HEK293T (cell line): Measurements from ENCODE around the gene PRKCH.

Experiments
- CTCF ChIA-PET: fragments of 350-600 bp; formaldehyde crosslinking; extraction: SDS; loops from one replicate; lab custom pipeline; 2021; ENCODE audit warnings: antibody characterized with exemption, inconsistent platforms; lab: Yijun Ruan, JAX
- POLR2A ChIA-PET: fragments of 350-600 bp; formaldehyde crosslinking; extraction: SDS; loops from one replicate; lab custom pipeline; 2020; ENCODE audit warnings: antibody characterized with exemption, inconsistent platforms; lab: Yijun Ruan, JAX
- DNase-seq: peaks from one replicate; pipeline ENCODE4 v3.0.0; 2012; ENCODE audit warnings: mixed read lengths; ENCODE audit errors: extremely low spot score
- ARNT ChIP-seq: fragments of 450-650 bp; IDR thresholded peaks from 2 replicates; pipeline ENCODE4 v1.6.1; 2017; ENCODE audit warnings: mild to moderate bottlenecking
- BHLHE40 ChIP-seq: fragments of 450-650 bp; IDR thresholded peaks from 2 replicates; pipeline ENCODE4 v1.6.1; 2016; ENCODE audit warnings: mild to moderate bottlenecking, moderate library complexity, borderline replicate concordance
- CTBP1 ChIP-seq: fragments of 450-650 bp; IDR thresholded peaks from 2 replicates; pipeline ENCODE4 v1.6.1; 2016; ENCODE audit warnings: borderline replicate concordance
- ELF4 ChIP-seq: fragments of 450-650 bp; IDR thresholded peaks from 2 replicates; pipeline ENCODE4 v1.6.1; 2017; ENCODE audit warnings: antibody characterized with exemption
- FOXA1 ChIP-seq: fragments of 450-650 bp; IDR thresholded peaks from 2 replicates; pipeline ENCODE4 v1.6.1; 2016; ENCODE audit warnings: mild to moderate bottlenecking
- FOXK2 ChIP-seq: fragments of 450-650 bp; IDR thresholded peaks from 2 replicates; pipeline ENCODE4 v1.6.1; 2016; ENCODE audit warnings: mild to moderate bottlenecking
- FOXM1 ChIP-seq: fragments of 450-650 bp; IDR thresholded peaks from 2 replicates; pipeline ENCODE4 v1.6.1; 2017; ENCODE audit warnings: mild to moderate bottlenecking, borderline replicate concordance
- HDGF ChIP-seq: fragments of 450-650 bp; IDR thresholded peaks from 2 replicates; pipeline ENCODE4 v1.6.1; 2017; ENCODE audit warnings: antibody characterized with exemption, borderline replicate concordance
- L3MBTL2 ChIP-seq: fragments of 450-650 bp; conservative IDR thresholded peaks from 2 replicates; pipeline ENCODE4 v1.6.1; 2016; ENCODE audit warnings: mild to moderate bottlenecking
- LEF1 ChIP-seq: fragments of 450-650 bp; IDR thresholded peaks from 2 replicates; pipeline ENCODE4 v1.6.1; 2017; ENCODE audit warnings: mild to moderate bottlenecking, borderline replicate concordance
- NFRKB ChIP-seq: fragments of 450-650 bp; IDR thresholded peaks from 2 replicates; pipeline ENCODE4 v1.6.1; 2016; ENCODE audit warnings: mild to moderate bottlenecking, moderate library complexity
- SP1 ChIP-seq: fragments of 450-650 bp; IDR thresholded peaks from 2 replicates; pipeline ENCODE4 v1.6.1; 2017
- SUZ12 ChIP-seq: fragments of 450-650 bp; IDR thresholded peaks from 2 replicates; pipeline ENCODE4 v1.6.1; 2016; ENCODE audit warnings: mild to moderate bottlenecking
- TARDBP ChIP-seq: fragments of 450-650 bp; IDR thresholded peaks from 2 replicates; pipeline ENCODE4 v1.6.1; 2016
- ZNF384 ChIP-seq: fragments of 450-650 bp; IDR thresholded peaks from 2 replicates; pipeline ENCODE4 v1.6.1; 2016
- TF ChIP-seq, protein P1 (sequence below): fragments of 450-650 bp; IDR thresholded peaks from 2 replicates; pipeline ENCODE4 v1.6.1; 2016

PRKCH gene

DNA sequence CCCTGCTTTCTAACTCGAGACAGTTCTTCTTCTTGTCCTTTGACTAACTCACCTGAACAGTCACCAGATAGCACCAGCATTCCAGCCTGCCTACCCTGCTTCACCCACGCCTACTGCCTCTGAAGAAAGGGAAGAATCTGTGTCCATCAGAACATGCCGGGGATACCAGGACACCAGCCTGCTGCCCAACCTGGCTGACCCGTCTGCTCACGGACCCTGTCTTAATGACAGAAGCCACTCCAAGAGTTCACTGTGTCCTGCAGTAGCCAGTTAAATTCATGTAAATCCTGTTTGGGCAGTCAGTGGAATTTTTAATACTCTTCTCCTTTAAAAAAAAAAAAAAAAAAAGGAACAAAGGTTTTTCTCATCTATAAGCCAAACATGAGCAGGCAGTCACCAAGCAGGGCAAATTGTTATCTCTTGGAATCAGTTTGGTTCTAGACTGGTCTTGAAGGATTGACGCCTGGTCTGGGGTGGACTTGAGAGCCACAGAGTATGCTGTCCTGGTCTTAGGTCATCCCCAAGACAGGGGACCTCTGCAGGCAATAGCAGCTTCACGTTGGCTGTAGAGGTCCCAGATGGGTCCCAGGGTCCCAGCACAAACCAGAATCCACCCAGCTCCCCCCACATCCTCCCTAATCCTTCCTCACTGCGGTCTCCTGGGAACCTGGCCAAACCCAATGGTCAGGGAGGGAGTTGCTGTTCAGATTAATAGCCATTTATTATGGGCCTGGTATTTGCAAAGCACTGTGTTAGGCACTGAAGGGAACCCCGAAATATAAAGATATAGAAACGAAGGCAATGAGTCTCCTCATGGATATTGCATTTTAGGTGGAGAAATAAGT, 192.8 kb downstream of the PRKCH start:
- CTCF ChIA-PET, result no interaction called here
- POLR2A ChIA-PET, result no interaction called here
- no peak for TF ChIP-seq FOXM1
- no peak for TF ChIP-seq ELF4
- TF ChIP-seq CTBP1, result no peak
- TF ChIP-seq ARNT, result no peak
- no peak for DNase-seq

DNA sequence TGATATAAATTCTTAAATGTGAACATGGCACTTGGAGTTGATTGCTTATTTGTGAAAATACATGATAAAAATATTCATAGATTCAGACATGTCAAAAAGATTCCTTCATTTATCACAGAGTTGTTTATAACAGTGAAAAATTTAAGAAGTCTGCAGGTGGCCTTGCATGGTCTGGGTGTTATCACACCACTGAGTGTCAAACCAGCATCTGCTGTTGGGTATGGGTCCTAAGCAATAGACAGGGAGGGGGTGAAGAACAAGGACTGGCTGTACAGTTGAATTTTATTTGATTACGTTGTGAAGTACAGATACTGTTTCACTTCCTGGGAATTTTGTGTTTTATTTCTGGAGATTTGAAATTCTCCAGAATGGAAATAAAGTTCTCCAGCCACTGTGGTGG, 193.5 kb downstream of the PRKCH start:
- no peak for DNase-seq
- TF ChIP-seq FOXA1 (no peak), ELF4 (no peak), LEF1 (no peak), L3MBTL2 (no peak), ZNF384 (no peak), ARNT (no peak), BHLHE40 (no peak), SP1 (no peak), CTBP1 (no peak)
- POLR2A ChIA-PET, result no interaction called here
- CTCF ChIA-PET, result no interaction called here

DNA sequence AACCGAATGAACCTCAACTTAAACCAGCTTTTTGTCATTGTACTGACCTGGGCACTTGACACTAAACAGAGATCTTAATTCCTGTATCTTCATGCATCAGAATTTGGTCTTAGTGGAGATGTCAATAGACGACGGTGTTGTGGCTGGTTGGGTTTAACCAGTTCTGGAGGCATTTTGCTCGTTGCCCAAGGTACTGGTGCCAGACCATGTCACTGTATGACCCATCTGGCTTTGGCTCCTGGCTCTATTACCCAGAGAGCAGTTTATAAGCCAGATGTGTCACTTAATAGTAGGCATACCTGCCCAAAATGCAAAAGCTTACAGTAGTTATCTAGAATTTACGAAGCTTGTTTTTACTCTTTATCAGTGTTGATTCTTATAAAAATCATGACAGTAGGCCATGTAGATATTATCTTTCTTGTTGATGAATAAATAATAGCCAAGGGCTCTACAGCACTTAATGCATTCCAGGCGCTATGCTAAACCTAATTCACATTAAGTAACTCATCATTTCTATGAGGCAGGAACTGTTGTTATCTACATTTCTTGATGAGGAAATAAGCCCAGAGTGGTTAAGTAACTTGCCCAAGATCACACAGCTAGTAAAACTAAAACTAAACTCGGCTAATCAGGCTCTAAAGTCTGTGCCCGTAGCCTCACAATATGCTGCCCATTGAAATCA, 194.2 kb downstream of the PRKCH start:
- POLR2A ChIA-PET, result no interaction called here
- DNase-seq, result no peak
- CTCF ChIA-PET, result no interaction called here
- TF ChIP-seq FOXK2 (no peak), HDGF (no peak), NFRKB (no peak), FOXM1 (no peak), ZNF384 (no peak)

DNA sequence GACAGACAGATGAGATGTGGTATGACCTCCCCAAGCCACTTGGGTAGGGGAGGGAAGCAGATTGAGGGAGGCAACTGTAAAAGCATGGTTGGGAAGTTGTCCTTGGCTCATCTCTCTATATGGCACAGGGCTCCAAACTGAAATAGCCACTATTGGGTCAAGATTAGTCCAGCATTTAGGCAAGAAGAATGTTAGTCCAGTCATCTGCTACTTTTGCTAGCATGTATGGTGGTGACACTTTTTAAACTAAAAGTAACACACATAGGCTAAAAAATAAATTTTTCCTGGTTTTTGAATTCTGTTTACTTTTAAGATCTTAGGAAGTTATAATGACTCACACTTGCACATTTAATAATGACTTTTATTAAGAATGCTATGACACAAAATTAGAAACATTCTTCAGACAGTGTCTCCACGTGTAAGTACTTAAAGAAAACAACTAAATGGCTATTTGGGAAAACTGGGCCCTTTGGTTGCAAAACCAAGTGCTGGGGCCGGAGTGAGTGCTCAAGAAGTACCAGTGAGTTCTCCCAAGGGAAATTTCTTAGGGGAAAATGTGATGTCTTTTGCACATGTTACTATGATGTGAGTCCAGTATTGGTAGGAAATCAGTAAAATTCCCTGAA, 194.9 kb downstream of the PRKCH start:
- DNase-seq, result no peak
- TF ChIP-seq BHLHE40 (no peak), FOXM1 (no peak), ARNT (no peak), SP1 (no peak), LEF1 (no peak), HDGF (no peak), ZNF384 (no peak), FOXK2 (no peak), L3MBTL2 (no peak), SUZ12 (no peak), NFRKB (no peak), CTBP1 (no peak), ELF4 (no peak), TARDBP (no peak), FOXA1 (no peak)
- TF ChIP-seq, protein P1, sequence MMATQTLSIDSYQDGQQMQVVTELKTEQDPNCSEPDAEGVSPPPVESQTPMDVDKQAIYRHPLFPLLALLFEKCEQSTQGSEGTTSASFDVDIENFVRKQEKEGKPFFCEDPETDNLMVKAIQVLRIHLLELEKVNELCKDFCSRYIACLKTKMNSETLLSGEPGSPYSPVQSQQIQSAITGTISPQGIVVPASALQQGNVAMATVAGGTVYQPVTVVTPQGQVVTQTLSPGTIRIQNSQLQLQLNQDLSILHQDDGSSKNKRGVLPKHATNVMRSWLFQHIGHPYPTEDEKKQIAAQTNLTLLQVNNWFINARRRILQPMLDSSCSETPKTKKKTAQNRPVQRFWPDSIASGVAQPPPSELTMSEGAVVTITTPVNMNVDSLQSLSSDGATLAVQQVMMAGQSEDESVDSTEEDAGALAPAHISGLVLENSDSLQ, result no peak
- POLR2A ChIA-PET, result no interaction called here
- CTCF ChIA-PET, result no interaction called here

DNA sequence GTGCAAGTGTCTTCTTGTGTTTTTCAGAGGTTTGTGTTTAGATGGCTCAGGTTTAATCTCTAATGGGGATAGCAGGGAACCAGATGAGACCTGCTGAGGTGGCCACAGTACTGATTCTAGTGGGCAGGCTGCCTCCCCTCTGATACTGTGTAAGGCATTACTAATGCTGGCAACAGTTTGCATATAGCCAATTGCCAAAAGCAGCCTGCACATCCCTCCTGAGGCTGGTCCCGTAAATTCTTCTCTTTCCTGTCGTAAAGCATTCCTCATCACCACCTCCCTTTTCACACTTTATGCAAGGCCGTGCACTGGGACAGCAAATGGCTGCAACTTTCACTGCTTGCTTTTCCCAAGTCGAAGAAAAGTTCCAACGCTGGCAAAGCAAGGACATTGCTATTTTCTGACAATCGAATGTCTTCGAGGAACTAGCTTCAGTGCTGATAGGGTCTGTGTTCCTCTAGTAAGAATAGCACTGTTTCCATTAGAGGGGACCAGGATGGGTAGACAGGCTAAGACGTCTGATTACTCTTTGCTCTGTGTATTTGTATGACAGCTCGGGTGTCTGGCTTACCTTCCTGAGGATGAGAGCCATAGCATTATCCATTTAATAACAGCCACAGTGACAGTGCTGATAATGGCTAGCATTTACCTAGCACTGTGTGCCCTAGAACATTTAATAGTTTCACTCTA, 195.7 kb downstream of the PRKCH start:
- CTCF ChIA-PET, result no interaction called here
- no peak for DNase-seq
- TF ChIP-seq SUZ12 (no peak), ARNT (no peak), FOXA1 (no peak), BHLHE40 (no peak), TARDBP (no peak), ZNF384 (no peak), LEF1 (no peak), HDGF (no peak), CTBP1 (no peak), NFRKB (no peak), FOXK2 (no peak), ELF4 (no peak), SP1 (no peak), FOXM1 (no peak), L3MBTL2 (no peak)
- TF ChIP-seq, protein P1, result no peak
- POLR2A ChIA-PET, result interaction anchor here (1.2 kb wide), 1 partner anchor 179 kb away, joined by 3 read pairs; no protein-coding TSS in a partner anchor

DNA sequence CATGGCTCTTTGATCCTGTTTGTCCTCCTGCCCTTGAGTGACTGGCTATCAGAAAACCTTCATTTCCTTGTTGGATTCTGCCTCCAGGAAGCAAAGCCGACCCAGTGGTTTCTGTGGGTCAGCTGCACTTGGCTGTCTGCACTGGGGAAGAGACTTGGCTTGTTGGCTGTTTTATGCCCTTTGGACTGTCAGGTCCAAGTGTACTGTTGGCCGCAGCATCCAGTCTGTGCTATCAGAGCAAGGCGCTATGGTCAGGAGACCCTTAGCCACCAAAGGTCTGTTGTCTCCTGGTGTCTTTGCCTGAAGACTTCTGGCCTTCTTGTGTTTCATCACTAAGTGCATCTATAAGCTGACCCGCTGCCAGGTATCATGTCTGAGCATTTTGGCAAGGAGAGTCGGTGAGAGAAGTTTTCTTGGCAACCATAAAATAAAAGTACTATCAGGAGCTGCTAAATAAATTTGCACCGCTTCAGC, 196.6 kb downstream of the PRKCH start:
- ChIA-PET POLR2A (interaction anchor here (1.2 kb wide), 2 partner anchors 177 to 178 kb away, joined by 3 read pairs; partner anchors contain the start of gene HIF1A), CTCF (no interaction called here)
- DNase-seq, result no peak
- TF ChIP-seq BHLHE40, result no peak
- no peak for TF ChIP-seq HDGF
- TF ChIP-seq L3MBTL2, result no peak
- no peak for TF ChIP-seq LEF1
- no peak for TF ChIP-seq ARNT
- no peak for TF ChIP-seq SUZ12
- no peak for TF ChIP-seq FOXA1
- no peak for TF ChIP-seq CTBP1
- no peak for TF ChIP-seq FOXM1
- TF ChIP-seq TARDBP, result no peak
- no peak for TF ChIP-seq FOXK2
- no peak for TF ChIP-seq ZNF384
- no peak for TF ChIP-seq SP1
- TF ChIP-seq, protein P1, result no peak
- TF ChIP-seq NFRKB, result no peak
- TF ChIP-seq ELF4, result no peak
